WTC11 (cell line): Measurements from ENCODE around the gene PODN. TPM values are rescaled to one million over a fixed set of nuclear protein-coding genes. Genes with fewer than 3 reads are reported as not detected.

Source experiments
- ATAC-seq: fragments of 200-7000 bp; cut with Tn5 transposase; 2 replicates; pipeline ENCODE4 v1.10.0; 2021; ENCODE audit warnings: mild to moderate bottlenecking, moderate library complexity
- CTCF ChIA-PET: fragments of 300-600 bp; sonication (Branson Sonifier 250); formaldehyde crosslinking; loops from one replicate; lab custom pipeline; 2021; ENCODE audit warnings: antibody characterized with exemption; lab: Charles Lee
- POLR2A ChIA-PET: fragments of 350-600 bp; sonication (Branson Sonifier 250); formaldehyde crosslinking; loops from one replicate; lab custom pipeline; 2021; ENCODE audit warnings: antibody characterized with exemption; lab: Charles Lee
- DNase-seq: peaks from one replicate; pipeline ENCODE4 v3.0.0; 2021; ENCODE audit warnings: low spot score
- H3K27ac Mint-ChIP-seq: 2 replicates; pipeline ENCODE4 v1.8.0; 2021; ENCODE audit warnings: mixed read lengths
- H3K27me3 Mint-ChIP-seq: 2 replicates; pipeline ENCODE4 v1.8.0; 2021; ENCODE audit warnings: low read depth, mild to moderate bottlenecking, moderate library complexity, mixed read lengths
- H3K36me3 Mint-ChIP-seq: 2 replicates; pipeline ENCODE4 v1.8.0; 2021; ENCODE audit warnings: mixed read lengths
- H3K4me1 Mint-ChIP-seq: 2 replicates; pipeline ENCODE4 v1.8.0; 2022; ENCODE audit warnings: mixed read lengths
- H3K4me3 Mint-ChIP-seq: 2 replicates; pipeline ENCODE4 v1.8.0; 2021; ENCODE audit warnings: mild to moderate bottlenecking, moderate library complexity, mixed read lengths
- H3K9me3 Mint-ChIP-seq: 2 replicates; pipeline ENCODE4 v1.8.0; 2021; ENCODE audit warnings: mixed read lengths
- GABPB1 ChIP-seq: sonication (generic); formaldehyde crosslinking; IDR thresholded peaks from 2 replicates; pipeline ENCODE4 v1.8.1; 2023; ENCODE audit warnings: mild to moderate bottlenecking, missing genetic modification reagents
- GTF2I ChIP-seq: fragments of 250-450 bp; sonication (Bioruptor Pico); conservative IDR thresholded peaks from 2 replicates; pipeline ENCODE4 v1.4.0; 2021; ENCODE audit warnings: mild to moderate bottlenecking
- JUN ChIP-seq: sonication (generic); formaldehyde crosslinking; IDR thresholded peaks from 2 replicates; pipeline ENCODE4 v1.8.0; 2023; ENCODE audit warnings: mild to moderate bottlenecking, missing genetic modification reagents
- KAT7 ChIP-seq: sonication (generic); formaldehyde crosslinking; IDR thresholded peaks from 2 replicates; pipeline ENCODE4 v1.8.1; 2023; ENCODE audit warnings: missing genetic modification reagents, mild to moderate bottlenecking, borderline replicate concordance
- MXD4 ChIP-seq: fragments of 250-450 bp; sonication (Bioruptor Pico); IDR thresholded peaks from 2 replicates; pipeline ENCODE4 v1.8.0; 2021; ENCODE audit warnings: mild to moderate bottlenecking, moderate library complexity, borderline replicate concordance
- NR3C1 ChIP-seq: sonication (generic); formaldehyde crosslinking; conservative IDR thresholded peaks from 2 replicates; pipeline ENCODE4 v1.8.1; 2023; ENCODE audit warnings: low read depth, mild to moderate bottlenecking, missing genetic modification reagents
- TEAD4 ChIP-seq: sonication (generic); formaldehyde crosslinking; IDR thresholded peaks from 2 replicates; pipeline ENCODE4 v1.8.0; 2022; ENCODE audit warnings: mild to moderate bottlenecking, missing genetic modification reagents
- ZNF219 ChIP-seq: sonication (generic); formaldehyde crosslinking; IDR thresholded peaks from 2 replicates; pipeline ENCODE4 v1.8.0; 2023; ENCODE audit warnings: missing genetic modification reagents, mild to moderate bottlenecking, borderline replicate concordance
- ZNF396 ChIP-seq: fragments of 250-450 bp; sonication (Bioruptor Pico); IDR thresholded peaks from 2 replicates; pipeline ENCODE4 v1.8.0; 2021; ENCODE audit warnings: mild to moderate bottlenecking, moderate library complexity, borderline replicate concordance
- ZNF416 ChIP-seq: fragments of 250-450 bp; sonication (Bioruptor Pico); IDR thresholded peaks from 2 replicates; pipeline ENCODE4 v1.9.0; 2021; ENCODE audit warnings: mild to moderate bottlenecking, inconsistent platforms
- ZNF423 ChIP-seq: fragments of 250-450 bp; sonication (Bioruptor Pico); IDR thresholded peaks from 2 replicates; pipeline ENCODE4 v2.1.2; 2022; ENCODE audit warnings: mild to moderate bottlenecking, moderate library complexity
- total RNA-seq: library from RNA; stranded (reverse); gene quantifications from 3 replicates; pipeline ENCODE4 v1.2.3, GENCODE V29; 2021
- TF ChIP-seq, protein P1 (sequence below): sonication (generic); formaldehyde crosslinking; IDR thresholded peaks from 2 replicates; pipeline ENCODE4 v1.8.1; 2023; ENCODE audit warnings: mild to moderate bottlenecking, missing genetic modification reagents
- TF ChIP-seq, protein P2 (sequence below): sonication (generic); formaldehyde crosslinking; IDR thresholded peaks from 2 replicates; pipeline ENCODE4 v1.8.0; 2022; ENCODE audit warnings: mild to moderate bottlenecking, missing genetic modification reagents
- TF ChIP-seq, protein P3 (sequence below): sonication (generic); formaldehyde crosslinking; IDR thresholded peaks from 2 replicates; pipeline ENCODE4 v1.8.1; 2023; ENCODE audit warnings: mild to moderate bottlenecking, missing genetic modification reagents, moderate library complexity
- TF ChIP-seq, protein P4 (sequence below): sonication (generic); formaldehyde crosslinking; IDR thresholded peaks from 2 replicates; pipeline ENCODE4 v1.8.1; 2022; ENCODE audit warnings: mild to moderate bottlenecking, moderate library complexity, missing genetic modification reagents
- TF ChIP-seq, protein P5 (sequence below): sonication (generic); formaldehyde crosslinking; IDR thresholded peaks from 2 replicates; pipeline ENCODE4 v1.8.1; 2023; ENCODE audit warnings: mild to moderate bottlenecking, missing genetic modification reagents, borderline replicate concordance
- TF ChIP-seq, protein P6 (sequence below): sonication (generic); formaldehyde crosslinking; IDR thresholded peaks from 2 replicates; pipeline ENCODE4 v1.8.1; 2022; ENCODE audit warnings: missing genetic modification reagents, borderline replicate concordance
- TF ChIP-seq, protein P7 (sequence below): fragments of 250-450 bp; sonication (Bioruptor Pico); IDR thresholded peaks from 2 replicates; pipeline ENCODE4 v1.9.0; 2021; ENCODE audit warnings: moderate library complexity, mild to moderate bottlenecking, inconsistent platforms, borderline replicate concordance

The PODN gene
- total RNA-seq, 1 experiment from 2014 or later = 0.48 TPM

DNA sequence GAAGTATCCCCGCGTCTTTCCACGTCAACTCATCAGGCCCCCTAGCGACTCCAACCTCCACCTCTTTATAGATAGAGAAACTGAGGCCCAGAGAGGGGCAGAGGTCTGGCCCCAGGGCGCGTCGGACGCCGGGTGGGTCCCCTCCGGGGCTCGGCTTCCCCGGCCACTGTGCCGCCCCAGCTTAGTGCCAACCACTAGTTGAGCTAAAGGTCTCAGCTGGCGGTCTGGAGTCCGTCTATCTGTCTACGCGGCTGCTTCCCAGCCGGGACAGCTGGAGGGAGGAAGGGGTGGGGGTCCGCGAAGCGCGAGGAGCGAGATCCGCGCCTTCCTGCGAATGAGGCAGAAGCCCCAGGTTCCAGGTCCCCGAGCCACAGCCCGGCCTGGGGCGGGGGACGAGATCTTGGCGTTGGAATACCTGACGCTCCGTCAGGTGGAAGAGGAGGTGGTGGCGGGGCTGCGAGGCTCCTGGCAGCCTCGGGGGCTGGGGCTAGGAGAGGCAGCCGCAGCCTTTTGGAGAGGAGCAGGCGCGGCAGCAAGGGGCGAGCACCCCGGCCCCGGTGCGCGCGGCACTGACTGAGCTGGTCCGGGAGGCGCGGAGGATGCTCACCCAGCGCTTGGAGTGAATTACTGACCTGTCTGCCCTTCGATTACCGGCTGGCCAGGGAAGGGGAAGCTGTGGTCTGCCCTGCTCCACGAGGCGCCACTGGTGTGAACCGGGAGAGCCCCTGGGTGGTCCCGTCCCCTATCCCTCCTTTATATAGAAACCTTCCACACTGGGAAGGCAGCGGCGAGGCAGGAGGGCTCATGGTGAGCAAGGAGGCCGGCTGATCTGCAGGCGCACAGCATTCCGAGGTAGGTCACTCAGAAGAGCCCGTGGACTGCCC is 937 bp downstream of the PODN start (continued):
- no peak for TF ChIP-seq NR3C1 (CRISPR knock-in tag)

DNA sequence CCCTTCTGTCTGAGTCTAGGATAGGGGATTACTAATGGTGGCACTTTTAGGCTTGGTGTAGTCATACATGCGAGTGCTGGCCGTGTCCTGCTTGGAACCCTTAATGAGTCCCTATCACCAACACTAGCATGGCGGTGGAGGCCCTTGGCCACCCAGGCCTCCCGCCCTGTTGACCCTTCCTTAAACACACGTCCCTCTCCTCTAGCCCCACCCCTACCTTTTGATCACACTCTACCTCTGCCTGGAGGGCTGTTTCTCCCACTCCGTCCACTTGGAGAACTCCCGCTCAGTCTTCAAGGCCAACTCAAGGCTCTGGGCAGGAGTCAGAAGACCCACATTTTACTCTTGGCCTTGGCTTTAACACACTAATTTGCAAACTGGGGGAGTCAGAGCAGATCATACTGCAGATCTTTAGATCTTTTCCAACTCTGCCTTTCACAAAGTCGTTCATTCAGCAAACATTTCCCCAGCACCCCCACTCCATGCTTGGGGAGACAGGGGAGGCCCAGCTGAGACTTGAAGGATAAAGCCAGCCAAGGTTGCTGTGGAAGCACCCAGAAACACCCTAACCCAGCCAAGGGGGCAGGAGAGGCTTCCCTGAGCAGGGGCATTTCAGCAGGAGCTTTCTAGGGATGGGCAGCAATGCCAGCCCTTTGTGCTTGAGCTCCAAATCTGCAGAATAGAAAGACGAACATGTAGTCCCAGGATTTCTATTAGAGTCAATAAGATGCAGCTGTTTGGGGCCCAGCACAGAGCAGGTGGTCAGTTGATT is 1.9 kb downstream of the PODN start:
- no peak for ATAC-seq
- H3K27ac Mint-ChIP-seq = no peak overlapping the region
- ChIA-PET POLR2A (no interaction called here), CTCF (interaction anchor here (0.7 to 1.3 kb wide), 6 partner anchors 25 to 142 kb away, joined by 3 to 5 read pairs (median 3); partner anchors contain the start of gene ECHDC2)
- H3K36me3 Mint-ChIP-seq = no peaks in the 10 kb centered on the region
- H3K9me3 Mint-ChIP-seq = no peaks in the 10 kb centered on the region
- 0 out of 2 replicates have a peak, but pooled peaks cover 5% of the 10 kb centered on the region for H3K4me1 Mint-ChIP-seq
- H3K27me3 Mint-ChIP-seq = peaks cover 66% of the 10 kb centered on the region
- no peak for TF ChIP-seq GABPB1 (CRISPR knock-in tag)
- no peak for TF ChIP-seq ZNF423 (CRISPR knock-in tag)
- TF ChIP-seq, protein P1, sequence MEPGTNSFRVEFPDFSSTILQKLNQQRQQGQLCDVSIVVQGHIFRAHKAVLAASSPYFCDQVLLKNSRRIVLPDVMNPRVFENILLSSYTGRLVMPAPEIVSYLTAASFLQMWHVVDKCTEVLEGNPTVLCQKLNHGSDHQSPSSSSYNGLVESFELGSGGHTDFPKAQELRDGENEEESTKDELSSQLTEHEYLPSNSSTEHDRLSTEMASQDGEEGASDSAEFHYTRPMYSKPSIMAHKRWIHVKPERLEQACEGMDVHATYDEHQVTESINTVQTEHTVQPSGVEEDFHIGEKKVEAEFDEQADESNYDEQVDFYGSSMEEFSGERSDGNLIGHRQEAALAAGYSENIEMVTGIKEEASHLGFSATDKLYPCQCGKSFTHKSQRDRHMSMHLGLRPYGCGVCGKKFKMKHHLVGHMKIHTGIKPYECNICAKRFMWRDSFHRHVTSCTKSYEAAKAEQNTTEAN (CRISPR knock-in tag) = no peak
- TF ChIP-seq, protein P2, sequence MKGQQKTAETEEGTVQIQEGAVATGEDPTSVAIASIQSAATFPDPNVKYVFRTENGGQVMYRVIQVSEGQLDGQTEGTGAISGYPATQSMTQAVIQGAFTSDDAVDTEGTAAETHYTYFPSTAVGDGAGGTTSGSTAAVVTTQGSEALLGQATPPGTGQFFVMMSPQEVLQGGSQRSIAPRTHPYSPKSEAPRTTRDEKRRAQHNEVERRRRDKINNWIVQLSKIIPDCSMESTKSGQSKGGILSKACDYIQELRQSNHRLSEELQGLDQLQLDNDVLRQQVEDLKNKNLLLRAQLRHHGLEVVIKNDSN = no peak
- no peak for TF ChIP-seq JUN (CRISPR knock-in tag)
- TF ChIP-seq ZNF416 (CRISPR knock-in tag) = no peak
- TF ChIP-seq, protein P3, sequence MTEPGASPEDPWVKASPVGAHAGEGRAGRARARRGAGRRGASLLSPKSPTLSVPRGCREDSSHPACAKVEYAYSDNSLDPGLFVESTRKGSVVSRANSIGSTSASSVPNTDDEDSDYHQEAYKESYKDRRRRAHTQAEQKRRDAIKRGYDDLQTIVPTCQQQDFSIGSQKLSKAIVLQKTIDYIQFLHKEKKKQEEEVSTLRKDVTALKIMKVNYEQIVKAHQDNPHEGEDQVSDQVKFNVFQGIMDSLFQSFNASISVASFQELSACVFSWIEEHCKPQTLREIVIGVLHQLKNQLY = no peak
- TF ChIP-seq, protein P4, sequence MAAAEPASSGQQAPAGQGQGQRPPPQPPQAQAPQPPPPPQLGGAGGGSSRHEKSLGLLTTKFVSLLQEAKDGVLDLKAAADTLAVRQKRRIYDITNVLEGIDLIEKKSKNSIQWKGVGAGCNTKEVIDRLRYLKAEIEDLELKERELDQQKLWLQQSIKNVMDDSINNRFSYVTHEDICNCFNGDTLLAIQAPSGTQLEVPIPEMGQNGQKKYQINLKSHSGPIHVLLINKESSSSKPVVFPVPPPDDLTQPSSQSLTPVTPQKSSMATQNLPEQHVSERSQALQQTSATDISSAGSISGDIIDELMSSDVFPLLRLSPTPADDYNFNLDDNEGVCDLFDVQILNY (CRISPR knock-in tag) = no peak
- TF ChIP-seq, protein P5, sequence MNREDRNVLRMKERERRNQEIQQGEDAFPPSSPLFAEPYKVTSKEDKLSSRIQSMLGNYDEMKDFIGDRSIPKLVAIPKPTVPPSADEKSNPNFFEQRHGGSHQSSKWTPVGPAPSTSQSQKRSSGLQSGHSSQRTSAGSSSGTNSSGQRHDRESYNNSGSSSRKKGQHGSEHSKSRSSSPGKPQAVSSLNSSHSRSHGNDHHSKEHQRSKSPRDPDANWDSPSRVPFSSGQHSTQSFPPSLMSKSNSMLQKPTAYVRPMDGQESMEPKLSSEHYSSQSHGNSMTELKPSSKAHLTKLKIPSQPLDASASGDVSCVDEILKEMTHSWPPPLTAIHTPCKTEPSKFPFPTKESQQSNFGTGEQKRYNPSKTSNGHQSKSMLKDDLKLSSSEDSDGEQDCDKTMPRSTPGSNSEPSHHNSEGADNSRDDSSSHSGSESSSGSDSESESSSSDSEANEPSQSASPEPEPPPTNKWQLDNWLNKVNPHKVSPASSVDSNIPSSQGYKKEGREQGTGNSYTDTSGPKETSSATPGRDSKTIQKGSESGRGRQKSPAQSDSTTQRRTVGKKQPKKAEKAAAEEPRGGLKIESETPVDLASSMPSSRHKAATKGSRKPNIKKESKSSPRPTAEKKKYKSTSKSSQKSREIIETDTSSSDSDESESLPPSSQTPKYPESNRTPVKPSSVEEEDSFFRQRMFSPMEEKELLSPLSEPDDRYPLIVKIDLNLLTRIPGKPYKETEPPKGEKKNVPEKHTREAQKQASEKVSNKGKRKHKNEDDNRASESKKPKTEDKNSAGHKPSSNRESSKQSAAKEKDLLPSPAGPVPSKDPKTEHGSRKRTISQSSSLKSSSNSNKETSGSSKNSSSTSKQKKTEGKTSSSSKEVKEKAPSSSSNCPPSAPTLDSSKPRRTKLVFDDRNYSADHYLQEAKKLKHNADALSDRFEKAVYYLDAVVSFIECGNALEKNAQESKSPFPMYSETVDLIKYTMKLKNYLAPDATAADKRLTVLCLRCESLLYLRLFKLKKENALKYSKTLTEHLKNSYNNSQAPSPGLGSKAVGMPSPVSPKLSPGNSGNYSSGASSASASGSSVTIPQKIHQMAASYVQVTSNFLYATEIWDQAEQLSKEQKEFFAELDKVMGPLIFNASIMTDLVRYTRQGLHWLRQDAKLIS (CRISPR knock-in tag) = no peak
- TF ChIP-seq, protein P6, sequence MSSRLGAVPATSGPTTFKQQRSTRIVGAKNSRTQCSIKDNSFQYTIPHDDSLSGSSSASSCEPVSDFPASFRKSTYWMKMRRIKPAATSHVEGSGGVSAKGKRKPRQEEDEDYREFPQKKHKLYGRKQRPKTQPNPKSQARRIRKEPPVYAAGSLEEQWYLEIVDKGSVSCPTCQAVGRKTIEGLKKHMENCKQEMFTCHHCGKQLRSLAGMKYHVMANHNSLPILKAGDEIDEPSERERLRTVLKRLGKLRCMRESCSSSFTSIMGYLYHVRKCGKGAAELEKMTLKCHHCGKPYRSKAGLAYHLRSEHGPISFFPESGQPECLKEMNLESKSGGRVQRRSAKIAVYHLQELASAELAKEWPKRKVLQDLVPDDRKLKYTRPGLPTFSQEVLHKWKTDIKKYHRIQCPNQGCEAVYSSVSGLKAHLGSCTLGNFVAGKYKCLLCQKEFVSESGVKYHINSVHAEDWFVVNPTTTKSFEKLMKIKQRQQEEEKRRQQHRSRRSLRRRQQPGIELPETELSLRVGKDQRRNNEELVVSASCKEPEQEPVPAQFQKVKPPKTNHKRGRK (CRISPR knock-in tag) = no peak
- no peak for TF ChIP-seq TEAD4 (CRISPR knock-in tag)
- TF ChIP-seq ZNF396 (CRISPR knock-in tag) = no peak
- no peak for TF ChIP-seq MXD4 (CRISPR knock-in tag)
- TF ChIP-seq KAT7 = no peak
- no peak for TF ChIP-seq GTF2I (CRISPR knock-in tag)
- TF ChIP-seq, protein P7, sequence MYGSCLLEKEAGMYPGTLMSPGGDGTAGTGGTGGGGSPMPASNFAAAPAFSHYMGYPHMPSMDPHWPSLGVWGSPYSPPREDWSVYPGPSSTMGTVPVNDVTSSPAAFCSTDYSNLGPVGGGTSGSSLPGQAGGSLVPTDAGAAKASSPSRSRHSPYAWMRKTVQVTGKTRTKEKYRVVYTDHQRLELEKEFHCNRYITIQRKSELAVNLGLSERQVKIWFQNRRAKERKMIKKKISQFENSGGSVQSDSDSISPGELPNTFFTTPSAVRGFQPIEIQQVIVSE (CRISPR knock-in tag) = no peak
- TF ChIP-seq ZNF219 = no peak
- peak overlapping the region; percentile 72; the same call in 1 of the 2 replicates for H3K4me3 Mint-ChIP-seq
- peak; percentile 6 for DNase-seq
